Epithelial cell of esophagus (primary cell): Measurements from ENCODE around the gene SELENOO.

Experiments used
- DNase-seq: peaks from one replicate; pipeline ENCODE4 v3.0.0; 2010; ENCODE audit warnings: low read depth
- H3K4me3 ChIP-seq: 2 replicates; pipeline ENCODE4 v1.5.1; 2011; ENCODE audit warnings: mild to moderate bottlenecking, low read length, control low read depth
- TF ChIP-seq, protein P1 (sequence below): IDR thresholded peaks from 2 replicates; pipeline ENCODE4 v1.5.1; 2011; ENCODE audit warnings: low read depth, mild to moderate bottlenecking, low read length, control low read depth, inconsistent platforms; ENCODE audit not compliant: insufficient read depth; ENCODE audit errors: missing control alignments

The SELENOO gene

DNA sequence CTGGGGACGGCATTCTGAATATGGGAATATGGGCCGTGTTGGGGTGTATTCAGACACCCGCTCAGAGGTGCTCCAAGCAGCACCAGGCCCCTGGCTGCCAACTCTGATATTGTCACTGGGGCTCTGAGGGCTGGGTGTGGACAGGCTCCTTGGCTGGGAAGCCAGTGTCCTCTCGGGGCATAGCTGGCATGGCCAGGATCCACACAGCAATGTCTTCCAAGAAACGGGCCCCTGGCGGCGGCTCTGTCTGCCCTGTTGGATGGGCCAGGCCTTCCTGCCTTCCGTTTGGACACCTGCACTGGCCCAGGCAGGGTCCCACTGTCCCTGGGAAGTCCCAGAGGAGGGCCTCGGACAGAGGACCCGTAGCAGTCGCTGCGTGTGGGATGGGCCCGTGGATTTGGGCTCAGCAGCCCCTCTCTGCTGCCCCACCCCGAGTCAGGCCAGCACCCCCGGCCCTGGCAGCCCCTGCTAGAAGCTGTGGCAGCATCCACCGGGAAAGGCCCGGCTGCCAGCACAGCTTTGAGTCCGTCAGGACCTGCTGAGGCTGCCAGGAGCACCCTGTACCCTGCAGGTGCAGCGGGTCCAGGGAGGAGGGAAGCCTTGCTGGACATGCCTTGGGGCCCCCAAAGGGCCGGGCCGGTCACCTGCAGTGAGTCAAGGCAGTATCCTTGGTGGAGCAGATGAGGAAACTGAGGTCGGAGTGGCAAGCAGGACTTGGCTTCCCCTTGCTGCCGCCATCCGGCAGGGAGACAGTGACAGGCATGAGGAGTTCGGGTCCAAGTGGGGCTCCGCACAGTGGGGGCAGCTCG is 26.2 kb upstream of the SELENOO start:
- no peak overlapping the region for H3K4me3 ChIP-seq
- TF ChIP-seq, protein P1, sequence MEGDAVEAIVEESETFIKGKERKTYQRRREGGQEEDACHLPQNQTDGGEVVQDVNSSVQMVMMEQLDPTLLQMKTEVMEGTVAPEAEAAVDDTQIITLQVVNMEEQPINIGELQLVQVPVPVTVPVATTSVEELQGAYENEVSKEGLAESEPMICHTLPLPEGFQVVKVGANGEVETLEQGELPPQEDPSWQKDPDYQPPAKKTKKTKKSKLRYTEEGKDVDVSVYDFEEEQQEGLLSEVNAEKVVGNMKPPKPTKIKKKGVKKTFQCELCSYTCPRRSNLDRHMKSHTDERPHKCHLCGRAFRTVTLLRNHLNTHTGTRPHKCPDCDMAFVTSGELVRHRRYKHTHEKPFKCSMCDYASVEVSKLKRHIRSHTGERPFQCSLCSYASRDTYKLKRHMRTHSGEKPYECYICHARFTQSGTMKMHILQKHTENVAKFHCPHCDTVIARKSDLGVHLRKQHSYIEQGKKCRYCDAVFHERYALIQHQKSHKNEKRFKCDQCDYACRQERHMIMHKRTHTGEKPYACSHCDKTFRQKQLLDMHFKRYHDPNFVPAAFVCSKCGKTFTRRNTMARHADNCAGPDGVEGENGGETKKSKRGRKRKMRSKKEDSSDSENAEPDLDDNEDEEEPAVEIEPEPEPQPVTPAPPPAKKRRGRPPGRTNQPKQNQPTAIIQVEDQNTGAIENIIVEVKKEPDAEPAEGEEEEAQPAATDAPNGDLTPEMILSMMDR, result no peak
- no peak for DNase-seq

DNA sequence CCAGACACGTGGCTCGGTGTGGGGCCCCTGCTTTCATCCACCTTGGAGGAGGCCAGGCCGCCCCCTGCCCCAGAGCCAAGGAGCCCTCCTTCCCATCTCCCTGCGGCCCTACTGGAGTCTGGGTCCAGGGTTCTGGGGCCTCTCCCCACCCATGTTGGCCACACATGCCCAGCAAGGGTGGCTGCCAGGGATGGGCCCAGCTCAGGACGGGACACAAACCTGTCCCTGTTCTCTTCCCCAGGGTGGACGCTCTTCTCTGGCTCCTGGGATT is 25.7 kb upstream of the SELENOO start:
- no peak overlapping the region for H3K4me3 ChIP-seq
- DNase-seq, result no peak
- TF ChIP-seq, protein P1, result no peak

DNA sequence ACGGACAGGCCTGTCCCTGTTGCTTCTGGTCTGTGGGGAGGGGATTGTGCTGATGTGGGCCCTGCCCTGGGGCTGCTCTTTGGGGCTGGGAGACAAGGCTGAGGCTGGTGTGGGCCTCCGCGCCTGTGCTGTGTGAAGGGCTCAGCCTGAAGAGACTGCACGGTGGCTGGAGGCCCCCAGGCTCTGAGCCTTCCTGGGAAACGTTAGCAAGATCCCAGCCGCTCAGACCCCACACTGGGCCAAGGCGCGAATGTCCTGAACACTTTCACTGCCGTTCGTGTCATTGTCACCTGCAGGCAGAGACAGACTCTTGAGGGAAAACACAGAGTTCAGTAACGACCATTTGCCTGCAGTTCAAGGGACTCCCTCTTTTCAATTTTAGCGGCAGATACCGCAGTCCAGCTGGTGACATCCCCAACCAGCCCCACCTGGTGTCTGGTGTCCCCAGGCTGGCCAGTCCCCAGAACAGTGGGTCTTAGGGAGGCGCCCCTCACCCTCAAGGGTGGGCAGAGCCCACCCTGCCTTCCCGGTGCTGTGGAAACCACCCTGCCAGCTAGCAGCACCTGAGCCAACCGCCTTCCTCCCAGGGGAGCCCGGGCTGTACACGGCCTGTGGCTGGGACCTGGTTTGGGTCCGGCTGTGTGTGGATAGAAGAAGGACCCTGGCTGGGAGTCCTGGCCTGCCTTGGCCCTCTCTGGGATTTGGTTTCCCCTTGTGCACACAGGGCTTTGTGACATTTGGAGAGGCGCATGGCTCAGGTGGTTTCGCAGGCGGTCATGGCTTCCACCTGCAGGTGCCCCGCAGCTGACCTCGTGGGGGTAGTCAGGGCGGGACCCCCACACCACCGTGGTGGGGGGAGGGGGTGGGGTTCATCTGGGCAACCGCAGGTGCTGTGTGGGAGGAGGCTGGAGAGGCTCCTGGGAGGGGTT is 24.6 kb upstream of the SELENOO start:
- H3K4me3 ChIP-seq, result no peak overlapping the region
- no peak for DNase-seq
- TF ChIP-seq, protein P1, result no peak

DNA sequence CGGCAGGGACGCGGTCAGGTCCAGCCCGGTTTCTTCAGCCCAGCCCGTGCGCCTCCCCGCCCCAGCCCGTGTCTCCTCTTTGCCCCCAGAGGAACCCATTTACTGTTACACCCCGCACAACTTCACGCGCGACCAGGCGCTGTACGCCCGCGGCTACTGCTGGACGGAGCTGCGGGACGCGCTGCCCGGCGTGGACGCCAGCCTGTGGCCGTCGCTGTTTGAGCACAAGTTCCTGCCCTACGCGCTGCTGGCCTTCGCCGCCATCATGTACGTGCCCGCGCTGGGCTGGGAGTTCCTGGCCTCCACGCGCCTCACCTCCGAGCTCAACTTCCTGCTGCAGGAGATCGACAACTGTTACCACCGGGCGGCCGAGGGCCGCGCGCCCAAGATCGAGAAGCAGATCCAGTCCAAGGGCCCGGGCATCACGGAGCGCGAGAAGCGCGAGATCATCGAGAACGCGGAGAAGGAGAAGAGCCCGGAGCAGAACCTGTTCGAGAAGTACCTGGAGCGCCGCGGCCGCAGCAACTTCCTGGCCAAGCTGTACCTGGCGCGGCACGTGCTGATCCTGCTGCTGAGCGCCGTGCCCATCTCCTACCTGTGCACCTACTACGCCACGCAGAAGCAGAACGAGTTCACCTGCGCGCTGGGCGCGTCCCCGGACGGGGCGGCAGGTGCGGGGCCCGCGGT is 23.8 kb upstream of the SELENOO start:
- no peak overlapping the region for H3K4me3 ChIP-seq
- no peak for DNase-seq
- TF ChIP-seq, protein P1, result no peak

DNA sequence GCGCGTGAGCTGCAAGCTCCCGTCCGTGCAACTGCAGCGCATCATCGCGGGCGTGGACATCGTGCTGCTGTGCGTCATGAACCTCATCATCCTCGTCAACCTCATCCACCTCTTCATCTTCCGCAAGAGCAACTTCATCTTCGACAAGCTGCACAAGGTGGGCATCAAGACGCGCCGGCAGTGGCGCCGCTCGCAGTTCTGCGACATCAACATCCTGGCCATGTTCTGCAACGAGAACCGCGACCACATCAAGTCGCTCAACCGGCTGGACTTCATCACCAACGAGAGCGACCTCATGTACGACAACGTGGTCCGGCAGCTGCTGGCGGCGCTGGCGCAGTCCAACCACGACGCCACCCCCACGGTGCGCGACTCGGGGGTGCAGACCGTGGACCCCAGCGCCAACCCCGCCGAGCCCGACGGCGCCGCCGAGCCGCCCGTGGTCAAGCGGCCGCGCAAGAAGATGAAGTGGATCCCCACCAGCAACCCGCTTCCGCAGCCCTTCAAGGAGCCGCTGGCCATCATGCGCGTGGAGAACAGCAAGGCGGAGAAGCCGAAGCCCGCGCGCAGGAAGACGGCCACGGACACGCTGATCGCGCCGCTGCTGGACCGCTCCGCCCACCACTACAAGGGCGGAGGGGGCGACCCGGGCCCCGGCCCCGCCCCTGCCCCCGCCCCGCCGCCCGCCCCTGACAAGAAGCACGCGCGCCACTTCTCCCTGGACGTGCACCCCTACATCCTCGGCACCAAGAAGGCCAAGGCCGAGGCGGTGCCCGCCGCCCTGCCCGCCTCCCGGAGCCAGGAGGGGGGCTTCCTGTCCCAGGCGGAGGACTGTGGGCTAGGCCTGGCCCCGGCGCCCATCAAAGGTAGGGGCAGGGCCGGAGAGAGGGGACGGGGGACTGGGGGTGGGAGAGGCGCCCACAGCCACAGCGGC is 23.0 kb upstream of the SELENOO start:
- H3K4me3 ChIP-seq, result no peak overlapping the region
- TF ChIP-seq, protein P1, result no peak
- no peak for DNase-seq

DNA sequence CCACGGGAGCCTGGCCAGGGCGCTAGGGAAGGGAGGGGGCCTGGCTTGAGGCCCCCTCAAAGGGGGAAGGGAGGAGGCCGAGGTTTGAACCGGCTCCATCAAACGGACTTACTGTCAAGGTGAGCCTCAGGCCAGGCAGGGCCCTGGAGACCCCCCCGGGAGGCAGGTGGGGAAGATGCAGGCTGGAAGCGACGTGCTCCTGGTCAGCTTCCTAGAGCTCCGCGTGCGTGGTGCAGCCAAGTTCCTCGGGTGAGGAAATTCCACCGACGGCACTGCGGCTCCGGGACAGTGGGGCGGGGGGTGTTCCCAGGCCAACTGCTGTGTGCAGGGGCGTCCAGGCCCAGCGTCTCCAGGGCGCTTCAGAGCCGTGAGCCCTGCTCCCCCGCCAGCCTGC is 22.3 kb upstream of the SELENOO start:
- TF ChIP-seq, protein P1, result no peak
- DNase-seq, result no peak

More for the DNA sequence above, 22.3 kb upstream of the SELENOO start:
- no peak overlapping the region for H3K4me3 ChIP-seq
